HG03135 (cell line): ENCODE results near the gene DENND5A.
"Not testable (repeated sequence)": the region's sequence is repeated elsewhere in the genome, so short reads cannot be mapped to it uniquely, and the experiment has no call there.

Source experiments
- ATAC-seq: cut with Tn5 transposase; IDR thresholded peaks from one replicate; pipeline ENCODE4 v1.9.1; 2021; ENCODE audit warnings: mild to moderate bottlenecking, moderate library complexity; ENCODE audit not compliant: unreplicated experiment

Gene DENND5A

DNA sequence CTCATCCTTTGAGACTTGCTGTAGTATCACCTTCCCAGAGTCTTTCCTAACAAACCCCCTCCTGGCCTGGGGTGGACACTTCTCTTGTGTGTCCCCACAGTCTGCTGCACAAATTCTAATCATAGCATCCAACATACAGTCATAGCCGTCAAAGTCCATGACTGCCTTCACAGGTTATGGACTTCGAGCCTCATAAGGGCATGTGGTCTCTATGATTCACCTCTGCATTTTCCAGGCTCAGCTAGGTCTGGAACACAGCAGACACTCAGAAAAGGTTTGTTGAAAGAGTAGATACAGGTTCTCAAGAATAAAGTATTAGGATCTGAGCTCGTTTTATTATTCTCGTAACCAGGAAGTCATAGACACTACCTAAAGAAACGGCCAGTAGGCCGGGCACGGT lies 160.6 kb downstream of the DENND5A start:
- no peak for ATAC-seq

DNA sequence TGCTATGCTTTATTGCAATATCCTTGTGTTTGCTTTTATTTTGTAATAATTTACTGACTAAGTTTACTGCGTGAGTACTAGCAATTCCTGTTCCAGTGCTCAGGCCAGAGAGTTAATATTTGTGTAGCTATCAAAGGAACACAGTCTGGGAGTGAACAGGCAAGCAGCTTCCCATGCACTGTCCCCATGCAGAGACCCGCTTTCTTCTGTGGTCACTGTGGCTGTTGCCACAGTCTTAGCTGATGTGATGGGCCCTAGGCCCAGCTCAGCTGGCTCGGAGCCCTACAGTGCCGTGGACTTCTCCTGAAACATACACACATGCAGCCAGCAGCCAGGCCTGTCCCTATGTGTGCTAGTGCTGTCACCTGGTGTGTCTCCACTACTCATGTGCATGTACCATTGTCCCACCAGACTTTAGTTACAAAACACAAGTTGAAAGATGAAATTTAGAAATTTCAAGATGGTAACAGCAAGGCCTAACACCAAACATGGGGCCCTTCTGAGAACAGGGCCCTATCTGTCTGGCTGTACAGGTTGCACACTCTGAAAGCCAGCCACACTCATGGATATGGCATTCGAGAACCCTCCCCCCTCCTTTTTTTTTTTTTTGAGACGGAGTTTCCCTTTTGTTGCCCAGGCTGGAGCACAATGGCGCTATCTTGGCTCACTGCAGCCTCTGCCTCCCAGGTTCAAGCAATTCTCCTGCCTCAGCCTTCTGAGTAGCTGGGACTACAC lies 161.4 kb downstream of the DENND5A start:
- ATAC-seq: no peak

DNA sequence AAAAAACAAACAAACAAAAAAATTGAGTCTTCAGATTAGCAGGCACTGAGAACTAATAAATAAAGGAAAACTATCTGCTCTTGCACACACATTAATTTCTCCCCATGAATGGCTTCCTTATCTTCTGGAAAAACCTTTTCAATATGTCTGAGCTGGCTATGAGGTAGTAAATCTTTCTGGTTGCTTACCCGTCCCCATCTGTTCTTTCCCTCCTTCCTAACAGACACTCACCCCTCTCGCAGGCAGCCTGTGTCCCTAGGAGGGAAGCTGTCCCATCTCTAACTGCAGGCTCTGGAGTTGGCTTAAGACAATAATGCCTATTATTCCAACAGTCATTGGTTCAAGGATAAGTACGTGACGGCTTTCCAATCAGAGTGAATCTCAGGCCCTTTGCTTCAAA lies 165.5 kb downstream of the DENND5A start:
- ATAC-seq: no peak

DNA sequence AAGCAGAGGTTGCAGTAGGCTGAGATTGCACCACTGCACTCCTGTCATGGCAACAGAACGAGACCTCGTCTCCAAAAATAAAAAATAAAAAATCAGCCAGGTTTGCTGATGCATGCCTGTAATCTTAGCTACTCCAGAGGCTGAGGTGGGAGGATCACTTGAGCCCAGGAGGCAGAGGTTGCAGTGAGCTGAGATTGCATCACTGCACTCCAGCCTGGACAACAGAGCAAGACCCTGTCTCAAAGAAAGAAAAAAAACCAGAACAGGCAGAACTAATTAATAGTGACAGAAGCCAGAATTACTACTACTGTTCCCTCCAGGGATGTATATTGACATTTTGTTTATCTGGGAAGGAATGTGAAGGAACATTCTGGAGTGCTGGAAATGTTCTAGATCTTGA lies 166.7 kb downstream of the DENND5A start:
- not testable (repeated sequence) for ATAC-seq

DNA sequence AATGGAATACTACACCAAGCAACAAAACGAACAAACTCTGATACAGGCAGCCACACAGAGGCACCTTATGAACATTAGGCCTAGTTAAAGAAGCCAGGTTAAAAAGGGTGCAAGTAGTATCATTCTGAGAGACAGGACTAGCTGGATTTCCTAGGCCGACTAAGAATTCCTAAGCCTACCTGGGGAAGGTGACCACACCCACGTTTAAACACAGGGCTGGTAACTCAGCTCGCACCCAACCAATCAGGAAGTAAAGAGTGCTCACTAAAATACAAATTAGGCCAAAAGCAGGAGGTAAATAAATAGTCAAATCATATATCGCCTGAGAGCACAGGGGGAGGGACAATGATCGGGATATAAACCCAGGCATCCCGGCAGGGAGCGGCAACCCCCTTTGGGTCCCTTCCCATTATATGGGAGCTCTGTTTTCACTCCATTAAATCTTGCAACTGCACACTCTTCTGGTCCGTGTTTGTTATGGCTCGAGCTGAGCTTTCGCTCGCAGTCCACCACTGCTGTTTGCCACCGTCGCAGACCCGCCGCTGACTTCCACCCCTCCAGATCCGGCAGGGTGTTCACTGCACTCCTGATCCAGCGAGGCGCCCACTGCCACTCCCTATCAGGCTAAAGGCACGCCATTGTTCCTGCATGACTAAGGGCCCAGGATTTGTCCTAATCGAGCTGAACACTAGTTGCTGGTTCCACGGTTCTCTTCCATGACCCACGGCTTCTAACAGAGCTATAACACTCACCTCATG lies 167.8 kb downstream of the DENND5A start:
- ATAC-seq: not testable (repeated sequence)

DNA sequence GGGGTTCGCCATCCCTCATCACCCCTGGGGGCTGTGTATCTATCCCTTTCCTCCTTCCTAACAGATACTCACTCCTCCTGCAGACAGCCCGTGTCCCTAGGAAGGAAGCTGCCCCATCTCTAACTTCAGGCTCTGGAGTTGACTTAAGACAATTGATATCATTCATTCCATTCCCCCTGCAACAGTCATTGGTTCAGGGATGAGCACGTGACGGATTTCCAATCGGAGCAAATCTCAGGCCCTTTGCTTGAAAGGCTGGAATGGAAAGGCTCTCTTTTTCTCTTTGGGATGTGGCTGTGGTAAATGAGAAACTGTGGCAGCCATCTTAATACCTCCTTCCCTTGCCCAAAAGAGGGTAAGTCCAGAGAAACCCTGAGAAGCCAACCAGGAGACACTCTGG lies 168.7 kb downstream of the DENND5A start:
- no peak for ATAC-seq

DNA sequence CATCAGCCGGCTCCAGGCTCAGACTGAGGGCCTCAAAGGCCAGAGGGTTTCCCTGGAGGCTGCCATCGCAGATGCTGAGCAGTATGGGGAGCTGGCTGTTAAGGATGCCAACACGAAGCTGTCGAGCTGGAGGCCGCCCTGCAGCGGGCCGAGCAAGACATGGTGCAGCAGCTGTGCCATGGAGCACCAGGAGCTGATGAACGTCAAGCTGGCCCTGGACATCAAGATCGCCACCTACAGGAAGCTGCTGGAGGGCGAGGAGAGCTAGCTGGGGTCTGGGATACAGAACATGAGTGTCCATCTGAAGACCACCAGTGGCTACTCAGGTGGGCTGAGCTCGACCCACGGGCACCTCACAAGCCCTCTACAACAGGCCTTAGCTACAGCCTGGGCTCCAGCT lies 169.7 kb downstream of the DENND5A start:
- ATAC-seq: no peak

DNA sequence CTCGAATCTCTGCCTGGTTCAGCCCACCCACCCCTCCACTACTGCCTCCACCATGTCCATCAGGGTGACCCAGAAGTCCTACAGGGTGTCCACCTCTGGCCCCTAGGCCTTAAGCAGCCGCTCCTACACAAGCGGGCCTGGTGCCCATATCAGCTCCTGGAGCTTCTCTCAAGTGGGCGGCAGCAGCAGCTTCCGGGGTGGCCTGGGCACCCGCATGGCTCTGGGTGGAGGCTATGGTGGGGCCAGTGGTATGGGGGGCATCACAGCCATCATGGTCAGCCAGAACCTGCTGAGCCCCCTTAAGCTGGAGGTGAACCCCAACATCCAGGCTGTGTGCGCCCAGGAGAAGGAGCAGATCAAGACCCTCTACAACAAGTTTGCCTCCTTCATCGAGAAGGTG lies 170.7 kb downstream of the DENND5A start:
- no peak for ATAC-seq

DNA sequence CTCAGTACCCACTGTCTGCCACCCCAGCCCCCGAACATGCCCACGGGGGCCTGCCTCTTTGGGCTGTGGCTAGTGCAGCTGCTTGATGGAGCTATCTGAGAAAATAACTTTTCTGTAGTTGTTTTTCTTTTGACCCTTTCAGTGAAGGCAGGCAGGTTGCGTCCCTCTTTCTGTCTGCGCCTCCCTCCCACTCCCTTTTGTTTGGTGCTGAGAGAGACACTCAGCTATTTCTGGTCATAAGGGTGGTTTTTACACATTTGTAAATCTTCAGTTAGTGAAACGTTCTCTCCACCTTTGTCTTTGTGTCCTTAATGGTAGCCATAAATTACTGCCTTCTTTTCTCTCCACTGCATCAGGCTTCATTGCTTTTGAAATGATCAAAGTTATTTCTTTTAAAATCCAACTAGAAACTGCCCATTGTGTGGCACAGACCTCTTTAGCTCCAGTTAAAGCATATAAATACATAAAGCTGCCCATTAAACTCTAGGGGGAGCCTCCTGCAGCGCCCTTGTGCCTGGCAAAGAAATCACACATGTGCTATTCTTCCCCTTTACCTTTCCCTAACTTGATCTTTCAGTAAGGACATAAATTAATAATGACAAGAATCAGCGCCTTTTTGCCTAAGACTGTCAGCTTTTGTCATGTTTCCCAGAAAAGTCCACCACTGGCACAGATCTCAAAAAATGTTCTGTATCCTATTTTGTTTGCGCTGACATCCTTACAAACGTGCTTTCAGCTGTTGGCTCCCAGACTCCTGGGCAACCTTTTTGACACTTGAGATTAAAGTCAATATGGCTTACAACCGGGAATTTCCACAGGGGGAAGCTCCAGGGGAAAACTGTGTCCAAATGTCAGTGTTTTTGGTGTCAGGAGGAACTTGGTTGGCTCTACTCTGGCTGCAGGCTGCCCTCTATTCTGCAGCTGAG lies 172.0 kb downstream of the DENND5A start:
- no peak for ATAC-seq

DNA sequence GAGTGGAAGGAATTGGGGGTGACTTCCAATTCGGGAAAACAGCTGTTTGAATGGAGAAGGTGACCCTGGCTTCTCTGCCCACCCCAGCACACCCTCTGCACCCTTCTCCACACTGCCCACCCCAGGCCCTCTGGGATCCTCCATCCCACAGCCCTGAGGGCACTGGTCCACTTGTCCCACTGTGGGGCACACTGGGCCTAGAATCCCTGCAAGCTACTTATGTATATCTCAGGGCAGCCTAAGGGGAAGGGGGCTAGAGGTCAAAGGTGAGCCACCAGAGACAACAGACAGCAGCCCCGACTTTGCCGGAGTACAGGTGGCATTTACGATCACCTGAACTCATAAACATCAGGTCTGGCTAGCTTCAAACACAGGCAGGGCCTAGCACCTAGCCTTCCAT lies 173.1 kb downstream of the DENND5A start:
- no peak for ATAC-seq

DNA sequence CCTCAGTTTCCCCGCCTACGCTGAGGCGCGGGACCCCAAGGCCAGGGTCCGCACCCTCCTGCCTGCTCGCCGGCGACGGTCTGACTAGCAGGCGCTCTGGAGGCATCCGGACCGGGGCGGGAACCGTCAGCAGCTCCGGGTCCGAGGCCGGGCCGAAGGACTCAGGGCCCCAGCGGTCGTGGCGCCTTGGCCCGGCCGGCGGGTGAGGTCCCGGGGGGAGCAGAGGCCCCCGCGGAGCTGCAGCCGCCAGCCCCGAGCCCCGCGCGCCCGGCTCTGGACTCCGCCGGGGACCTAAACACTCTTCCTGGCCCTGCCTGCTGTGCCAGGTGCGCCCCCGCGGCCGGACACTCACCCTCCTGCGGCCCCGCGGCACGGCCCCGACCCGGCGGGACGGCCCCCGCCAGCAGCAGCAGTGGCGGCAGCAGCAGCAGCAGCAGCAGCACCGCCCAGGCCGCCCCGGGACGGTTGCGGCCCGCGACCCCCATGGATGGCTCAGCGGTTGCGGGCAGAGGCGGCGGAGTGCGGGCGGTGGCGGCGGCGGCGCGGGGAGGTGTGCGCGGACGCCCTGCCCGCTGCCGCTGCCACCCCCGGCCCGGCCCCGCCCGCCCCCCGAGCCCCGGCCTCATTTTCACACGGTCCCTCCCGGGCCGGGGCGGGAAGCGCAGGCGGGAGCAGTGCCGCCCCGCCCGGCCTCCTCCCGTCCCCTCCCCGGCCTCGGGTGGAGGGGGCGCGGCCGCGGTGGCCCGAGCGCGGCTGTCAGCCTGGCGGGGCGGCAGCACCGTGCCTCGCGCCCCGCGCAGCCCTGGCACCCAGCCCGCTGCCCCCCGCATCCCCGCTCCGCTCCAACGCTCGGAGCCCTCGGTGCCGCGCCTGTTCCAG lies 173.9 kb downstream of the DENND5A start, which contains the start of gene SCUBE2:
SCUBE2 (minus strand) TSS at position 556 of the 879 bp plus-strand sequence; CDS start at position 485, 71 bp downstream.
- no peak for ATAC-seq

DNA sequence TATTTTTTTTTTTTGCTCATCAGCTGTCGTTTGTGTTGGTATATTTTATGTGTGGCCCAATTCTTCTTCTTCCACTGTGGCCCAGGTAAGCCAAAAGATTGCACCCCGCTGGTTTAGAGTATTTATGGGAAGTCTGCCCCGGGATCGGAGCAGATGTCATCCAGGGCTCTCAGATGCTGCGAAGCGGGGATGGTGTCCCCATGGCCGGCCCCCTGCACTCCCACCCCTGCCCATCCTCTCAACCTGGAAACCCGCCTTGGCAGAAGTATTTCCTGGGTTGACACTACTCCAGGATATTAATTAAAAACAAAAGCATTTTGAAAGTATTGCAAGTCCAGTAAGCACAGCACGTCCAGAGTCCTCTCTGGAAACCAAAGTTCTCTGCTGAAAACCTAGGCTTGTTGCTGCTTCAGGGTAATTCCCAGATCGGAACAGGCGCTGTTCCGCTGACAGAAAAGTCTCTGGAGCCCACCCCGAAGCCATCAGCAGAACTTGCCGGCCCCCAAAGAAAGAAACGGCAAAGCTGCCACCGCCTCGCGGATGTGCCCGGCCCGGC lies 174.6 kb downstream of the DENND5A start:
- no peak for ATAC-seq

DNA sequence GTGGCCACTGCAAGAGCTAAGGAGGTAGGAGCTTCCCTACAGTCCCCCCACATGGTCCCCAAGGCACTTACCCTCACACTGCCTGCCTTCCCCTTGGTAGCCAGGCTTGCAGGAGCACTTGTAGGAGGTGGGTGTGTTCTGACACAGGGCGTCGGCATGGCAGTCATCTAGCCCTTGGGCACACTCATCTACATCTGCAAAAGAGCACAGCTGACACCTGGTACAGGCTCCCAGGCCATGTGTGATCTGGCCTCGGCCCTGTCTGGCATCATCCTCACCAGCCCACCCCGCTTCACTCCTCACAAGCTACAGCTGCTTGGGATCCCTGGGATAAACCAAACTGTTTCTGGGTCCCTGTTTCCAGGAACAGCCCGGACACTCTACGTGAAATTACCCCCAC lies 175.5 kb downstream of the DENND5A start:
- no peak for ATAC-seq

DNA sequence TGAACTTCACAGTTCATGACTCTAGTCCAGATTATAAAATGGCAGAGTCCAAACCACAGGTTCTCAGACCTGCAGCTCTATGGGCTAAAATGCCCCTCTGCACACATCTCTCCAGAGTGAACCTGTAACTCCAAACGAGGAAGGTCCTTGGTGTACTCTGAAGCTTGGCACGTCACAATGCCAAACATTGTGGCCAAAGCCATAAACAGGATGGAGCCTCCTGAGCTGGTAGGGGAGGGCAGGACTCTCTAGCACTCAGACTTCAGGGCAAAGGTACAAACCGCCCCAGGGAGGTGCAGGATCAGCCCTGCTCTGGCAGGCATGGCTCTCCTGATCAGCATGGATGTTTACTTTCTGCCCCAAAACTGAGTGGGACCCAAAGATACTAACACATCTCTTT lies 176.1 kb downstream of the DENND5A start:
- ATAC-seq: no peak
